ENCODE measurements around the gene ADAMTS15.

ADAMTS15 gene

DNA sequence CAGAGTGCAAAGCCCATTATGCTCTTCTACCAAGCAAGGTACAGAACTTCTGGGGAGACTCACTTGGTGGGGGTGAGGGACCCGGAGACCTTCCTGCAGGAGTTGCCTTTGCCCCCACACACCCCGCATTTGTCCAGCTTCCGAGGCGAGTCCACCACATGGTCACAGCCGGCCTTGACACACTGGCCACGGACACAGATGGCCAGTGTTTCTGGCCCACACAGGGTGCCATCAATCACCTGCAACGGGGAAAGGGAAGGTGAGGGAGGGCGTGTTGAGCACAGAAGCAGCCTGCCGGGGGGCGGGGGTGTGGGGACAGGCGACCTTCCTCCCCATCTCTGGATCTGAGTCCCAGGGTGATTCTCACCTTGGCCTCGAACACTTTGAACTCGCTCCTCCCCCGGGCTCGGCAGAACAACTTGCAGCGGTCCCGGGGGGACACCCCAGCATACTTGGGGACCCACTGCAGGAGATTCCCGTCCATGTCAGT, 40.0 kb upstream of the ADAMTS15 start:
- H3K4me1 ChIP-seq (ENCODE audit: control insufficient read depth, insufficient read depth, low read length, poor library complexity, severe bottlenecking): peaks cover 7% of the 10 kb centered on the region
- no peaks in the 10 kb centered on the region for H3K36me3 ChIP-seq (ENCODE audit: control insufficient read depth, insufficient read depth, low read length)
- H3K27ac ChIP-seq (ENCODE audit: low read depth, low read length, severe bottlenecking): no peak overlapping the region
- 88 to 89% methylated on average over 15 to 16 of the region's 18 CpGs for WGBS, 2 experiments (ENCODE audit: insufficient coverage in 2 of 2)
- H3K9me3 ChIP-seq (ENCODE audit: control insufficient read depth, low read length): no peaks in the 10 kb centered on the region
- no peak overlapping the region for H3K4me3 ChIP-seq (ENCODE audit: extremely low read depth, insufficient read depth, low read length, poor library complexity, severe bottlenecking)

DNA sequence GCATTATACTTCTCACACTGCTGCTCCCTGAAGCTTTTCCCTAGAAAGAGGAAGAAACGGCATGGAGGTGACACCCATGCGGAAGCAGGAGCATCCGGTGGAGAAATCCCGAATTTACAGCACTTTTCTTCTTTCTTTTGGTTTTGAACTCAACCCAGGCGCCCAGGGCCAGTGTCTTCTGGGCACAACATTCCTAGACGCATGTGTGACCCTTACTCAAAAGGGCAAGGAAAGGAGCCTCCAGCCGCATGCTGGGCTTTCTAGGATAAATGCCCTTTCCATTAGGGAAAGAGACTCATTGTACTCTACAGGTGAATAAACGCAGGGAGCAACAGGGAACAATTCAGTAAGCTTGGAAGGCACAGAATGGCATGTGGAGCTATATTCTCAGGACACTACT, 39.5 kb upstream of the ADAMTS15 start:
- 89 to 92% methylated on average over 6 of the region's 8 CpGs for WGBS, 2 experiments (ENCODE audit: insufficient coverage in 2 of 2)
- H3K27ac ChIP-seq (ENCODE audit: low read depth, low read length, severe bottlenecking): no peak overlapping the region
- no peaks in the 10 kb centered on the region for H3K36me3 ChIP-seq (ENCODE audit: control insufficient read depth, insufficient read depth, low read length)

DNA sequence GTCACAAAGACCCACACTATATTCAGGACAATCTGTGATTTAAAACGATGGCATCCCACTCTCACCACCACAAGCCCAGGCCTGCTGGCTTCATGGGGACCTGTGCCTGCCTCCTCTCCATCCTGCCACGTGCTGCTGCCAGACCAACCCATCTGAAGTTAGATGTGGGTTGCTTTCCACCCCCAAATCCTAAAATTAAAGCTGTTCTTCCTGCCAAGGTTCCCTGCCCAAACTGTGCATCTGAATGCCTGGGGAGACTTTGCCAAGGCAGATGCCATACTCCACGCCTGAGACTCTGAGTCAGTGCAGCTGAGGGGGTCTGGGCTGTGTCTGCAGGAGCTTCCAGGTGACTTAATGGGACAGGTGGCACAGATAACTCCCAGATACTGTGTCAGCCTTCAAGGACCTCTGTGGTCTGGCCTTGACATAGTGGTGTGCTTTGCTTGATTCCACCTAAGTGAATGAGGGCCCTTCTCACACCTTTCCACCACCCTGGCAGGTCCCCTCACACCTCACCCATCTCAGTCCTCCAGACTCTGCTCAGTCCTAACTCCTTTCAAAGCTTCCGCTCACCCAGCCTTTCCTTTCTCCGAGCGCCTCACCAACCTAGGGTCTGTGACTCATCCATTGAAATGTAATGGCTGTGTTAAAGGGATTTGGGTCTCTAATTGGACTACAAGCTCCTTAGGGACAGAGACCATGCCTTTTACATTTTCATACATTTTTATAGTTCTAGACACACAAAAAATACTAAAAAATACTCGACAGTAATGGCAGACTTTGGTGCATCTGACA, 38.7 kb upstream of the ADAMTS15 start:
- WGBS, 2 experiments (ENCODE audit: insufficient coverage in 2 of 2): 76 to 79% methylated on average over 4 of the region's 7 CpGs
- H3K4me1 ChIP-seq (ENCODE audit: control insufficient read depth, insufficient read depth, low read length, poor library complexity, severe bottlenecking): peaks cover 6% of the 10 kb centered on the region
- no peaks in the 10 kb centered on the region for H3K9me3 ChIP-seq (ENCODE audit: control insufficient read depth, low read length)
- no peak overlapping the region for H3K4me3 ChIP-seq (ENCODE audit: extremely low read depth, insufficient read depth, low read length, poor library complexity, severe bottlenecking)
- no peak overlapping the region for H3K27ac ChIP-seq (ENCODE audit: low read depth, low read length, severe bottlenecking)
- no peaks in the 10 kb centered on the region for H3K36me3 ChIP-seq (ENCODE audit: control insufficient read depth, insufficient read depth, low read length)

More for the DNA sequence above, 39.5 kb upstream of the ADAMTS15 start:
- Histone ChIP-seq H3K9me3 (ENCODE audit: control insufficient read depth, low read length) (no peaks in the 10 kb centered on the region), H3K4me1 (ENCODE audit: control insufficient read depth, insufficient read depth, low read length, poor library complexity, severe bottlenecking) (peaks cover 6% of the 10 kb centered on the region), H3K4me3 (ENCODE audit: extremely low read depth, insufficient read depth, low read length, poor library complexity, severe bottlenecking) (no peak overlapping the region)

GRCh38 chr11:130411223-130411622, 37.2 kb upstream of the ADAMTS15 start:
- no peaks in the 10 kb centered on the region for H3K36me3 ChIP-seq (ENCODE audit: control insufficient read depth, insufficient read depth, low read length)
- H3K4me3 ChIP-seq (ENCODE audit: extremely low read depth, insufficient read depth, low read length, poor library complexity, severe bottlenecking): no peak overlapping the region
- H3K4me1 ChIP-seq (ENCODE audit: control insufficient read depth, insufficient read depth, low read length, poor library complexity, severe bottlenecking): peaks cover 6% of the 10 kb centered on the region
- no peaks in the 10 kb centered on the region for H3K9me3 ChIP-seq (ENCODE audit: control insufficient read depth, low read length)
- H3K27ac ChIP-seq (ENCODE audit: low read depth, low read length, severe bottlenecking): no peak overlapping the region
- 87 to 88% methylated on average over 9 to 10 of the region's 11 CpGs for WGBS, 2 experiments (ENCODE audit: insufficient coverage in 2 of 2)

DNA sequence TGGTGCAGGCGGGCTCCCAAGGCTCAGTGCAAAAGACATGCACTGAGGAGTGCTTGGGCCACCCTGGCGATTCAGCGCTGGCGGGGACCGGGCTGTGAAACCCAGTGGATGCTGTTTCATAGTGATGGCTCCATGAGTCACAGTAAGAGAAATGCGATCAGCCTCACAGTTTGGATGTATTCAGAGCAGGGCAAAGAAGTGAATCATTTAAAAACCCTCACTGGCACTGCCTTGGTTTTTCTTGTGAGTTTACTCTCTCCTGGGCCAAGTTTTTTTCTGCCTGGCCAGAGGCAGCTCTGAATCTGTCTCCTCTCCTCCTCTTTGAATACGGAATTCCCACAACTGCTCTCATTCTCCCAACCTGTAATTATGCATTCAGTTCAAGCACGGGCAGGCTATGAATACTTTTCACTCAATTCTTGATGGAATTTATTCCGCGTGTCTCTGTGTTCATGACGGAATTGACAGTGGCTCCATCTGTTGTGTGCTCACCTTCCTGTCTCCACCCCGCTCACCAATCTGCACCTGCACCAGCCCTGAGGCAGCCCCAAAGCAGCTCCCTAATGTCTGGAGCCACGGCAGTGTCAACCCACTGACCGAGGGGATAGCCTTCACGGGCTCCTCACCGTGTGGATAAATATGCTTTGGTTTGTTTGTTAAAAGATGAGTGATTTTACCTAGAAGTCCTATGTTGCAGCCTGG, 34.9 kb upstream of the ADAMTS15 start:
- Histone ChIP-seq H3K4me3 (ENCODE audit: extremely low read depth, insufficient read depth, low read length, poor library complexity, severe bottlenecking) (no peak overlapping the region), H3K27ac (ENCODE audit: low read depth, low read length, severe bottlenecking) (no peak overlapping the region), H3K9me3 (ENCODE audit: control insufficient read depth, low read length) (no peaks in the 10 kb centered on the region), H3K36me3 (ENCODE audit: control insufficient read depth, insufficient read depth, low read length) (no peaks in the 10 kb centered on the region), H3K4me1 (ENCODE audit: control insufficient read depth, insufficient read depth, low read length, poor library complexity, severe bottlenecking) (peaks cover 6% of the 10 kb centered on the region)
- 84 to 94% methylated on average over 13 to 16 of the region's 16 CpGs for WGBS, 2 experiments (ENCODE audit: insufficient coverage in 2 of 2)

DNA sequence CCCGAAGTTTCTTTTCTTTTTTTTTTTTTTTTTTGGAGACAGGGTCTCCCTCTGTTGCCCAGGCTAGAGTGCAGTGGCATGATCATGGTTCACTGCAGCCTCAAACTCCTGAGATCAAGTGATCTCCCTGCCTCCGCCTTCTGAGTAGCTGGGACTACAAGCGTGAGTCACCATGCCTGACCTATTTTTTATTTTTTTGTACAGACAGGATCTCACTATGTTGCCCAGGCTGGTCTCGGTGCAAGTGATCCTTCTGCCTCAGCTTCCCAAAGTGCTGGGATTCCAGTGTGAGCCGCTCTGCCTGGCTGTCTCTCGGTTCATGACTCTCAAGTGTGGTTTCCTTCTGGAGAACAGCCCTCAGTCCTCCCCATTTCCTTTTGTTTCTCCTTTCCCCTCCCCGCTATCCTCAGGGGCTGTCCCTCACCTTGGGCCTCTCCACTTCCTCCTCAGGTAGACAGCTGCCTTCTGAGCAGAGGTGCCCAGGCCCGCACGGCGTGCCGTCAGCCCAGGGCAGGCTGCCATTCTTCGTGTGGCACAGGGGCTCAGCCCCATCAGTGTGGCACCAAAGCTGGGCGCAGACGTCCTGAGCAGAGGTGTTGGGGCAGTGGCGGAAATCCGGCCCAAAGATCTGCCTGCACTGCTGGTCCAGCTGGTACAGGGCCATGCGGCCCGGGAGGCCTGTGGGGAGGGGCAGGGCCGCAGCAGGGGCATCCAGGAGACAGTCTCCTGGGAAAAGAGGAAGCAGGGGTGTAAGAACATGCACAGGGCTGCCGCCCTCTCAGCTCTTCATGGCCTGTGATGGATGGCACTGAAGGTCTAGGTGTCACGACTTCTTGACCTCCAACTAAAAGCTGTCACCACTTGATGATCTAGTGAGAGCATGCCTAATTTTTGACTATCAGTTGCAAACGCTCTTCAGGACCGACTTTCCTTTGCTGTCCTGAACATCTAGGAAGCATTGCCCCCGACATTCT, 34.1 kb upstream of the ADAMTS15 start:
- 92 to 93% methylated on average over 22 to 24 of the region's 24 CpGs for WGBS, 2 experiments (ENCODE audit: insufficient coverage in 2 of 2)
- Histone ChIP-seq H3K4me3 (ENCODE audit: extremely low read depth, insufficient read depth, low read length, poor library complexity, severe bottlenecking) (no peak overlapping the region), H3K36me3 (ENCODE audit: control insufficient read depth, insufficient read depth, low read length) (no peaks in the 10 kb centered on the region), H3K27ac (ENCODE audit: low read depth, low read length, severe bottlenecking) (no peak overlapping the region), H3K9me3 (ENCODE audit: control insufficient read depth, low read length) (no peaks in the 10 kb centered on the region), H3K4me1 (ENCODE audit: control insufficient read depth, insufficient read depth, low read length, poor library complexity, severe bottlenecking) (peaks cover 6% of the 10 kb centered on the region)

GRCh38 chr11:130415731-130416529, 32.5 kb upstream of the ADAMTS15 start:
- 90 to 93% methylated on average over 28 to 37 of the region's 37 CpGs for WGBS, 2 experiments (ENCODE audit: insufficient coverage in 2 of 2)
- H3K9me3 ChIP-seq (ENCODE audit: control insufficient read depth, low read length): no peaks in the 10 kb centered on the region
- peaks cover 6% of the 10 kb centered on the region for H3K4me1 ChIP-seq (ENCODE audit: control insufficient read depth, insufficient read depth, low read length, poor library complexity, severe bottlenecking)
- no peaks in the 10 kb centered on the region for H3K36me3 ChIP-seq (ENCODE audit: control insufficient read depth, insufficient read depth, low read length)
- no peak overlapping the region for H3K4me3 ChIP-seq (ENCODE audit: extremely low read depth, insufficient read depth, low read length, poor library complexity, severe bottlenecking)
- H3K27ac ChIP-seq (ENCODE audit: low read depth, low read length, severe bottlenecking): no peak overlapping the region

DNA sequence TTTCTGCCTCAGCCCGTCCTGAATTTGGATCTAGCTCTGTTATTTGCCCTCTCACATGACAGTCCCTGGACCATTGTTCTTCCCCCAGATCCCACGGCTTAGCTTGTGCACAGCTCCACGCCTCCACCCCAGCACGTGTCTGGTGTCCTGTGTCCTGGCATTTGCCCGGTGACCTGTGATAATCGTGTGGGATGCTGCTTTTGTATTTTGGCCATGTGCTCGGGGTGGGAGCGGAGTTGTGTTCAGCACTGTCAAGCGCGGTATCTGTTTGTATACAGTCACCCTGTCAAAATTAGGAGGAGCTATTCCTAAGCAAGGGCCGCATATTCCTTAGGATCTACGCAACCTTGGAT, 31.9 kb upstream of the ADAMTS15 start:
- Histone ChIP-seq H3K36me3 (ENCODE audit: control insufficient read depth, insufficient read depth, low read length) (no peaks in the 10 kb centered on the region), H3K9me3 (ENCODE audit: control insufficient read depth, low read length) (no peaks in the 10 kb centered on the region), H3K27ac (ENCODE audit: low read depth, low read length, severe bottlenecking) (no peak overlapping the region), H3K4me1 (ENCODE audit: control insufficient read depth, insufficient read depth, low read length, poor library complexity, severe bottlenecking) (peaks cover 6% of the 10 kb centered on the region), H3K4me3 (ENCODE audit: extremely low read depth, insufficient read depth, low read length, poor library complexity, severe bottlenecking) (no peak overlapping the region)
- 91 to 92% methylated on average over 10 to 12 of the region's 12 CpGs for WGBS, 2 experiments (ENCODE audit: insufficient coverage in 2 of 2)

GRCh38 chr11:130416906-130417305, 31.5 kb upstream of the ADAMTS15 start:
- Histone ChIP-seq H3K36me3 (ENCODE audit: control insufficient read depth, insufficient read depth, low read length) (no peaks in the 10 kb centered on the region), H3K4me1 (ENCODE audit: control insufficient read depth, insufficient read depth, low read length, poor library complexity, severe bottlenecking) (peaks cover 6% of the 10 kb centered on the region), H3K9me3 (ENCODE audit: control insufficient read depth, low read length) (no peaks in the 10 kb centered on the region), H3K27ac (ENCODE audit: low read depth, low read length, severe bottlenecking) (no peak overlapping the region), H3K4me3 (ENCODE audit: extremely low read depth, insufficient read depth, low read length, poor library complexity, severe bottlenecking) (no peak overlapping the region)
- 91 to 96% methylated on average over 4 to 7 of the region's 11 CpGs for WGBS, 2 experiments (ENCODE audit: insufficient coverage in 2 of 2)

- H3K4me1 ChIP-seq (ENCODE audit: control insufficient read depth, insufficient read depth, low read length, poor library complexity, severe bottlenecking): peaks cover 6% of the 10 kb centered on the region
- H3K4me3 ChIP-seq (ENCODE audit: extremely low read depth, insufficient read depth, low read length, poor library complexity, severe bottlenecking): no peak overlapping the region
- no peaks in the 10 kb centered on the region for H3K9me3 ChIP-seq (ENCODE audit: control insufficient read depth, low read length)
- WGBS, 2 experiments (ENCODE audit: insufficient coverage in 2 of 2): 93 to 94% methylated on average over 4 of the region's 5 CpGs
- H3K36me3 ChIP-seq (ENCODE audit: control insufficient read depth, insufficient read depth, low read length): no peaks in the 10 kb centered on the region
- no peak overlapping the region for H3K27ac ChIP-seq (ENCODE audit: low read depth, low read length, severe bottlenecking)
Measured at GRCh38 chr11:130418210-130418609, 30.2 kb upstream of the ADAMTS15 start.

Data from mesodermal cell (in vitro differentiated cells).